HG02571 (cell line): ENCODE results near the gene BLMH.

Experiments
- ATAC-seq: cut with Tn5 transposase; IDR thresholded peaks from one replicate; pipeline ENCODE4 v1.9.1; 2021; ENCODE audit warnings: mild to moderate bottlenecking, moderate library complexity; ENCODE audit not compliant: unreplicated experiment

Gene BLMH

DNA sequence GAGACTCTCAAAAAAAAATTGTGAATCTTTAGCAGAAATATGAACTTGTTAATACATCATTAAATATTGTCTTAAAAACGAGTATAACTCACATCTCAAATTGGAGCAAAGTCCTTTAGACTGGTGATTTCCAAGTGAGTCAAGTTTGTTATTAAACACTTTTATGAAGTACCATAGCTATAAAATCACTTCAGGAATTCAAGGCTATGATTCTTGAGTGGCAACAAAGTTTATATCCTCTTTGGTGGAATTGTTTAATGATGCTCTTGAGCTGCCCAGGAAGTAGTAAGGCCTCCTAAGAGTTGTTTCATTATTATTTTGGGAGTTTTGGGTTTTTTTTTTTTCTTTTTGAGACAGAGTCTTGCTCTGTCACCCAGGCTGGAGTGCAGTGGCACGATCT lies 16.7 kb upstream of the BLMH start:
- no peak for ATAC-seq

DNA sequence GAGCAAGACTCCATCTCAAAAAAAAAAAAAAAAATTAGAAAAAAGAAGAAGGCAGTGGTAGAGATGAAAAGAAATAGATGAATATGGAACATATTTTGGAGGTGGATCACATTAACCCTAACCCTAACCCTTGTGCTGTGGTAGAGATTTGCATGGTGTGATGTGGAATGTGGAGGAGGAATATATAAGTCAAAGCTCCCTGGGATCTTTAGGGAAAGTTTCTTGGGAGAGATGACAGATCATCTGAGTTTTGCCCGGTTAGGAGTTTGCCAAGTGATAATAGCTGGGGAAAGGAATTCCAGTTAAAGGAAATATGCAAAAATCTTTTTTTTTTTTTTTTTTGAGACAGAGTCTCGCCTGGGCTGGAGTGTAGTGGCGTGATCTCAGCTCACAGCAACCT lies 13.0 kb upstream of the BLMH start:
- ATAC-seq: no peak

GRCh38 chr17:30302241-30302640 lies 10.5 kb upstream of the BLMH start:
- ATAC-seq: no peak

- no peak for ATAC-seq
Observed at GRCh38 chr17:30300818-30301217, 9.1 kb upstream of the BLMH start.

GRCh38 chr17:30299000-30299399 lies 7.3 kb upstream of the BLMH start:
- no peak for ATAC-seq

- ATAC-seq: no peak
Observed at GRCh38 chr17:30297715-30298114, 6.0 kb upstream of the BLMH start.

- ATAC-seq: no peak
Observed at GRCh38 chr17:30296499-30297080, 4.8 kb upstream of the BLMH start.

- ATAC-seq: no peak
Observed at GRCh38 chr17:30292286-30292858, 628 bp upstream of the BLMH start.

DNA sequence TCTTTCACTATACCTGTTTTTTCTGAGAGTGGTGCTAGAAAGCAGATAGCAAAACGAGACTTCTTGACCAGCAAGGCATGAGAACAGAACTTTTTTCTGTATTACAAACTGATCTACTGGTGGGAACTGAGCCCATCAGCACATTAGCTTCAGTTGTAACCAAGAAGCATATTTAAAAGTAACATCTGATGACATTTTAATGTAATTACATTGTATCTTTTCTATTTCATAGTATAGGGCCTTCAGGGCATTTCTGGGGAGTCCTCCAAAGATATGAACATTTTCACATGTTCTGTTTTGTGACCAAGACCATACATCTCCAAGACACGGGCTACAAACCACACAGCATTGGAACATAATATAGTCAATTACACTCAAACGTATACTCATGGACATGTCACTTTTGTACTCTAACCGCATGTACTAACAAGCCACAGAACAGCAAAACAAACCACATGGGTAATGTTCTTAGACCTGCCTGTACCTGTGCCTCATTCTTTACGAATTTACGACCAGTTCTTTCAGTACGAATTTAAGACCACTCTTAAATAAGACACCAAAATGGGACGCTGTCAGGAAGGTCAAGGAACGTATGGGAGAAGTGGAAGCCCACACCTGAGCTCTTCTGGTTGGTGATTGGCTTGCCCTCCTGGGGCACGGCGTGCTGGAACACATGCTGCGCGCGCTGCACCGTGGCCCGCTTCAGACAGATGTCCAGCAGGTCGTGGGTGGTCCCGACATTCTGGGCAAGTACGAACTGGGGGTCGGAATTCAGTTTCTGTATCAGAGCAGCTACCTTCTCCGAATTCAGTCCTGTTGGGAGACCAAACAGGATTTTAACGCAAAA lies 825 bp downstream of the BLMH start:
- ATAC-seq: peak; percentile 59

DNA sequence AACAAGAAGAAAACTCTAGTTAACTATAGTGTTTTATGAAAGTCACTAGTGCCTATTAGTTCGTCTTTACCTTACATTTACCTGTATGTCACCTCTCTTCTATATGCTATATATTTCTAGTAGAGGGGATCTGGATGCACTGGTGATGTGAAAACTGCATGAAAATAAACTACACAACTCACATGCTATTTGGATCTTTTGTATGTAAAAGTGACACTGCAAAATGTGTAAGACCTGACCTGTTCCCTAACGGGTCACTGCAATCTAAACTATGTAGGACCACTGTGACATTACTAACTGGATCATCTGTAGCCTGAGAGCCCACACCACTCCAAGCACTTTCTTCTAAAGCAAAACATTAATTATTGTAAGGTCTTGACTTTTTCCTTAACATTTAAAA lies 1.7 kb downstream of the BLMH start:
- no peak for ATAC-seq

DNA sequence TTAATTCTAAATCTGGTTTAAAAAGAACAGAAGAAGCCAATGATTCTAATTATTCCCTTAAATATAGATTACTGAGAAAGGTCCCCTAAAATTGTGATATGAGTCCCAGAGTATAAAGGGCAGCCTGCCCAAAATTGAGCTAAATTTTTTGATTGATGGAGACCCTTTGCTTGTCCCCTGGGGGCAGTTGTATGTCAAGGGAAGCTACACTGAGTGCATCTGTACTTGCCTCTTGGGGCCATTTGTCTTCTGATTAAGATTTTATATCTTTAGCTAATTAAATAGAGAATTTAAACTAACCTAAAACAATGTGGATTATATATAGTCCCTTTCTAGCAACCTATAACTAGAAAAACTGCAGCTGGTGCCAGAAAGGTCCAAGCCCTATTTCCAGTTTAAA lies 12.6 kb downstream of the BLMH start:
- no peak for ATAC-seq

GRCh38 chr17:30278032-30278431 lies 13.7 kb downstream of the BLMH start:
- no peak for ATAC-seq

DNA sequence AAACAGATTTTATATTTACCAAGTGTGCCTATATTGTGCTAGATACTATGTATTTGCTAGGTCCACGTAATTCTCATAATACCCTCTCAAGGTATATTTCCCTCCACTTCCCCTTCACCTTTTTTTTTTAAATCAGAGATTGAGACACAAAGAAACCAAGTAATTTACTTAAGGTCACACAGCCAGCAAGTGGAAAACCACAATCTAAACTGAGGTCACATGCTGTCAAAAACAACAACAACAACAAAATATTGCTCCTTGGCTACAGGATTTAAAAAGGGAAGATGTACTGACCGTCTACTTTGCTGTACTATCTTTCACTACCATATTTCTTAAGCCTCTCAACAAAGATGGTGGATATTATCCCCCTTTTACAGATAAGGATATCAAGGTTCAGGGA lies 15.8 kb downstream of the BLMH start:
- ATAC-seq: no peak

- ATAC-seq: no peak
Observed at GRCh38 chr17:30274887-30275286, 16.9 kb downstream of the BLMH start.

DNA sequence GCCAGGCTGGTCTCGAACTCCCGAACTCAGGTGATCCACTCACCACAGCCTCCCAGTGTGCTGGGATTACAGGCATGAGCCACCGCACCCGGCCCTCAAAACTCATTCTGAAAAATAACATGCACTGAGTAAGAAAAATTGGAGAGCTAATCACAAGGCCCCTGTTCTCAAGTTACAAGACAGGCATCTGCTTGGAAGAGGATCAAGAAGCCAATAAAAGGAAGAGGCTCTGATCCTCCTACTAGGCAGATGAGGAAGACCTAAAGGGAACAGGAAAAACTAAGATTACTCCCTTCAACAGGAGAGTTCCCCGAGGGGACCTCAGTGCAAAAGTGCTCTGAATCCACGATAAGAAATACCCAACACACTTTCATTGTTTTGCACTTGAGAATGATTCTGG lies 18.4 kb downstream of the BLMH start:
- no peak for ATAC-seq

DNA sequence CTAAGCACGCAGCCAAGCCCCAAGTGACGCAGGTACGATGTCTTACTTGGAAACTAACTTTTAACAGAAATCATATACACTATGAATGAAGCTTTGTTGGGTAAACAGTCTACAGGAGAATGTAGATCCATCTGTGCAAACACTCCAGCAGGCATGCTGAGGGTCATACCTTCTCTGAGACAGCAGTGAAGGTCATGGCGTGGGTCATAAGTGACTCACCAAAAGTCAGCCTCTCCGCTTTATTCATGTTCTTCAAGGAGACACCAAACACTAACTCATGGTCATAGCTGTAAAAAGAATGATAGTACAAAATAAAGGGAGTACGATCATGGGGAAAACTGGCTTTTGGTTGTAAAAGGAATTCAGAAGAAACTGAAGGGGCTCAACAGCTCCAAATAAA lies 20.6 kb downstream of the BLMH start:
- no peak for ATAC-seq

DNA sequence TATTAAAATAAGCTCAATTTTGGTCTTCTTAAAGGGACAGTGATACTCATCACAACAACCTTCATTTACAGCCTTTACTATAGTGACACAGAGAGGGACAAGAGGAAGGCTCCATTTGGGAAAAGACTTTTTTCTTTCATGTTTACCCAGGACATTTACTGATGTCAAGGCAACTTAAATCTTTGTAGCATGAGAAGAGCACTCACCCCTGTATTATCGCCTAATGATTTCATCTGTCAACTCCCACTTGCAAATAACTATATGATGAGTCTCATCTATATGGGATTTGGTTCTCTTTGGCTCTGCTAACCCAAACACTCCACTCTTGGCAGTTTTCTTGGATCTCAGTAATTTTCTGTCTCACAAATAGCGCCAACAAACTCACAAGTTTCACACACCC lies 24.1 kb downstream of the BLMH start:
- ATAC-seq: no peak

DNA sequence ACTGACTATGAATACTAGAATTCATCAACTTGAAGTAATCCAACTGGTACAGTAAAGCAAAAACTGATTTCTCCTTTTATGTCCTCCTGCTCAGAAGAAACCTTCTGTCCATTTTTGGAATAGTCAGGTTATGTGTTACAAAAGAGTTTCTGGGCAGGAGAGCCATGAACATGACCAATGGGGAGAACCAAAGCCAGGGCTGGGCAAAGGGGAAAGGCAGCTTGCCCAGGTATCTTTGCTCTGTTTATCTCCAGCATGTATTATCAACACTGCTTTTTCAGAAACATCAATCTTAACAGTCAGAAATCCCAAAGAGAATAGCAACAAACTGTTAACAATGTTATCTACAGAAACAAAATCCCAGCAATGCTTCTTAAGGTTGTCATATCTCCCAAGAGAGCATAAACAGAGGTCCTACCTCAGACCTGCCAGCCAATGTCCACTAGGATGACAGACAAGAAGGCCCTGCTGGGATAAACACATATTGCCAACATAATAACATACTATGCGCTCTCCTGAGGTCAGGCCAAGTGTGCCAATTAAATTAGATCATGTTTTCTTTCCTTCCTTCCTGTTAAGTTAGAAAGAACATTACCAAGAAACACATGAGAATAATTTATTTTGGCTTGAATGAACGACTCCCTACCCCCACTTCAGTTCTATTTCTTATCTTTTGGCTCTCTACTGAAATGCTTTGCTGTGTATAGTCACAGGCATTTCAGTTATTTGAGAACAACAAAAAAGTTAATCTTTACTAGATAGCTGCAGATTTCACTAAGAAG lies 28.0 kb downstream of the BLMH start:
- no peak for ATAC-seq

GRCh38 chr17:30256756-30257506 lies 34.8 kb downstream of the BLMH start:
- no peak for ATAC-seq

DNA sequence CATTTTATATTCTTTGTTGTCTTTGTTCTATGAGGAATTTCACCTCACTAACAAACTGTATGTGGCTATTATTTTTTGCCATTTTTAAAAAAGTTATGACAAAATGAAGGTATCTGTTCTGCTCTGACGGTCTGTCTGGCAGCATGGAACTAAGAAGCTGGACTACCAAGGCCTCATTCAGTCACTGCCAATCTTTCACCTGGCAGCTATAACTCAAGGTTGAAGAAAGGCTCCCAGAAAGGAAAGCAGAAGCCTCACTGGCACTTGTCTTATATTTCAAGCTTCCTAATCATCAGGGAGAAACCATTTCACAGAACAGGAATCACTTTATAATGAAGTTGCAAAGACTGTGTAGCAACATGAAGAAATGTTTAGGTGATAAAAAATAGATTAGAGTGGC lies 37.6 kb downstream of the BLMH start:
- no peak for ATAC-seq

GRCh38 chr17:30253312-30253711 lies 38.4 kb downstream of the BLMH start:
- ATAC-seq: no peak
